ENCODE measurements around the gene TTLL8. TPM values are rescaled to one million over a fixed set of nuclear protein-coding genes. Genes with fewer than 3 reads are reported as not detected.

Gene TTLL8
- polyA plus RNA-seq, 1 experiment, result not detected

DNA sequence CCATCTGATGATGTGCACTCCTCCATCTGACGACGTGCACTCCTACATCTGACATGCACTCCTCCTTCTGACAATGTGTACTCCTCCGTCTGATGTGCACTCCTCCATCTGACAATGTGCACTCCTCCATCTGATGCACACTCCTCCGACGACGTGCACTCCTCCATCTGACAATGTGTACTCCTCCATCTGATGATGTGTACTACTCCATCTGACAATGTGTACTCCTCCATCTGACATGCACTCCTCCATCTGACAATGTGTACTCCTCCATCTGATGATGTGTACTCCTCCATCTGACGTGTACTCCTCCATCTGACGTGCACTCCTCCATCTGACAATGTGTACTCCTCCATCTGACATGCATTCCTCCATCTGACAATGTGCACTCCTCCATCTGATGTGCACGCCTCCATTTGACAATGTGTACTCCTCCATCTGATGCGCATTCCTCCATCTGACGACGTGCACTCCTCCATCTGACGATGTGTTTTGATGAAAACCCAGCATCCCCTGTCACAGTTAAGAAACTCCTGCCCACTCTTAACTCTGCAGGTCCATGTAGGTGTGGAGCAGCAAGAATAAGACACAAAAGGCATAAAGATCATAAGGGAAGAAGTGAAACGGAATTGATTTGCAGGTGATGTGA is 35.8 kb downstream of the TTLL8 start:
- ChIA-PET POLR2A (no interaction called here), CTCF (no interaction called here)
- Histone ChIP-seq H3K27ac (ENCODE audit: low read depth, low read length) (no peak overlapping the region), H3K4me3 (ENCODE audit: low read depth, low read length) (no peak overlapping the region), H3K27me3 (ENCODE audit: control insufficient read depth, insufficient read depth, low read length) (peaks cover 19% of the 10 kb centered on the region), H3K9me3 (ENCODE audit: control insufficient read depth, insufficient read depth, low read length) (peaks cover 4% of the 10 kb centered on the region)
- DNase-seq (ENCODE audit: low read depth, low spot score), result no peak
- TF ChIP-seq, protein P1, sequence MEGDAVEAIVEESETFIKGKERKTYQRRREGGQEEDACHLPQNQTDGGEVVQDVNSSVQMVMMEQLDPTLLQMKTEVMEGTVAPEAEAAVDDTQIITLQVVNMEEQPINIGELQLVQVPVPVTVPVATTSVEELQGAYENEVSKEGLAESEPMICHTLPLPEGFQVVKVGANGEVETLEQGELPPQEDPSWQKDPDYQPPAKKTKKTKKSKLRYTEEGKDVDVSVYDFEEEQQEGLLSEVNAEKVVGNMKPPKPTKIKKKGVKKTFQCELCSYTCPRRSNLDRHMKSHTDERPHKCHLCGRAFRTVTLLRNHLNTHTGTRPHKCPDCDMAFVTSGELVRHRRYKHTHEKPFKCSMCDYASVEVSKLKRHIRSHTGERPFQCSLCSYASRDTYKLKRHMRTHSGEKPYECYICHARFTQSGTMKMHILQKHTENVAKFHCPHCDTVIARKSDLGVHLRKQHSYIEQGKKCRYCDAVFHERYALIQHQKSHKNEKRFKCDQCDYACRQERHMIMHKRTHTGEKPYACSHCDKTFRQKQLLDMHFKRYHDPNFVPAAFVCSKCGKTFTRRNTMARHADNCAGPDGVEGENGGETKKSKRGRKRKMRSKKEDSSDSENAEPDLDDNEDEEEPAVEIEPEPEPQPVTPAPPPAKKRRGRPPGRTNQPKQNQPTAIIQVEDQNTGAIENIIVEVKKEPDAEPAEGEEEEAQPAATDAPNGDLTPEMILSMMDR (IDR thresholded peaks at IDR 0.05; ENCODE audit: low read depth, low read length), result no peak

DNA sequence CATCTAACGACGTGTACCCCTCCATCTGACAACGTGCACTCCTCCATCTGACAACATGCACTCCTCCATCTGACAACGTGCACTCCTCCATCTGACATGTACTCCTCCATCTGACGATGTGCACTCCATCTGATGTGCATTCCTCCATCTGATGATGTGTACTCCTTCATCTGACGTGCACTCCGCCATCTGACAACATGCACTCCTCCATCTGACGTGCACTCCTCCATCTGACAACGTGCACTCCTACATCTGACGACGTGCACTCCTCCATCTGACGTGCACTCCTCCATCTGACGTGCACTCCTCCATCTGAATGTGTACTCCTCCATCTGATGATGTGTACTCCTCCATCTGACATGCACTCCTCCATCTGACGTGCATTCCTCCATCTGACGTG is 37.5 kb downstream of the TTLL8 start:
- peaks cover 4% of the 10 kb centered on the region for H3K9me3 ChIP-seq (ENCODE audit: control insufficient read depth, insufficient read depth, low read length)
- H3K27ac ChIP-seq (ENCODE audit: low read depth, low read length), result no peak overlapping the region
- CTCF ChIA-PET, result no interaction called here
- no peak overlapping the region for H3K4me3 ChIP-seq (ENCODE audit: low read depth, low read length)
- peaks cover 30% of the 10 kb centered on the region for H3K27me3 ChIP-seq (ENCODE audit: control insufficient read depth, insufficient read depth, low read length)
- no peak for DNase-seq (ENCODE audit: low read depth, low spot score)
- TF ChIP-seq, protein P1 (IDR thresholded peaks at IDR 0.05; ENCODE audit: low read depth, low read length), result no peak
- POLR2A ChIA-PET, result no interaction called here

DNA sequence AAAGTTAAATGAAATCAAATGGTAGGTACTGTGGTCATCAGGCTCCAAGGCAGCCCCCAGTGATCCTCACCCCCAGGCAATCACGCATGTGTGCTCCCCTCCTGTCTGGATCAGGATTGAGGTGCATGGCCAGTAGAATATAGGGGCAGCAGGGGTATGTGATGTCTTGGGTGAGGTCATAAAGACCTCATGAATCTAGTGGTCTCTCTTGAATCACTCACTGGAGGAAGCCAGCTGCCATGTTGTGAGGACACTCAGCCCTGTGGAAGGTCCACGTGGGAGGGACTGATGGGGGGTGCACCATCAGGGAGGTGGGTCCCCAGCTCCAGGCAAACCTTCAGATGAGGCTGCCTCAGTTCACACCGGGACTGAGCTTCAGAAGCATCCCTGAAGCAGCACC is 38.8 kb downstream of the TTLL8 start:
- CTCF ChIA-PET, result interaction anchor here (1.0 kb wide), 1 partner anchor 27 kb away, joined by 4 read pairs; no protein-coding TSS in a partner anchor
- no peak for DNase-seq (ENCODE audit: low read depth, low spot score)
- Histone ChIP-seq H3K4me3 (ENCODE audit: low read depth, low read length) (no peak overlapping the region), H3K9me3 (ENCODE audit: control insufficient read depth, insufficient read depth, low read length) (peaks cover 4% of the 10 kb centered on the region), H3K27me3 (ENCODE audit: control insufficient read depth, insufficient read depth, low read length) (peaks cover 33% of the 10 kb centered on the region), H3K27ac (ENCODE audit: low read depth, low read length) (no peak overlapping the region)
- TF ChIP-seq, protein P1 (IDR thresholded peaks at IDR 0.05; ENCODE audit: low read depth, low read length), result no peak
- POLR2A ChIA-PET, result no interaction called here

DNA sequence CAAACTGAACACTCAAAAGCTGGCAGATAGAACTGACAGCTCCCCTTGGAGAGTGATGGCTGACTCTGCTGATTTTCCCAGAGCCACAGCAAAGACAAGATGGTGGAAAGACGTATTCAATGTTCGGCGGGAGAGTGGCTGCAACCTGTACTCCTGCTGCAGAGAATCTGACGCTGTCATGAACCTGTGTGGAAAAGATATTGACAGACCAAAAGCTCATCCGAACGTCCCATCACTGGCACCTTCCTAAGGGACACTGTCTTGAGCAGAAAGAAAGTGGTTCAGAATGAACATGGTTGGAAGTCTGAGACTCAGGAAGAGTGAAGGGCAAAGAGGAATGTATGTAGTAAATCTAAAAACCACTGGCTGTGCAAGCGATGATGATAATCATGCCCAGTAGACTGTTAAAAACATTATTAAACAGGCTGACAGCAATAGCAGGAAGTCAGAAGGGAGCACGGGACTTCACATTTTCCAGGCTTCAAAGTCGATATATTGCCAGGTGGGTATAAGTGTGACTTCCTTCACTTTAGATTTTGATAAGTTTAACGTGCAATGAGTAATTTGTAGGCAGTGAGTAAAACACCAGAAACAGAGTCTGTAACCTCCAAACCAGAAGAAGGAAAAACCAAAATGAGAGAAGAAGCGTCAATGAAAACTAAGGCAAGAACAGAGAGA is 39.4 kb downstream of the TTLL8 start:
- no peak for DNase-seq (ENCODE audit: low read depth, low spot score)
- peaks cover 38% of the 10 kb centered on the region for H3K27me3 ChIP-seq (ENCODE audit: control insufficient read depth, insufficient read depth, low read length)
- CTCF ChIA-PET, result interaction anchor here (1.0 kb wide), 1 partner anchor 26 kb away, joined by 4 read pairs; no protein-coding TSS in a partner anchor

More for the DNA sequence above, 39.4 kb downstream of the TTLL8 start:
- TF ChIP-seq, protein P1 (IDR thresholded peaks at IDR 0.05; ENCODE audit: low read depth, low read length), result no peak
- peaks cover 4% of the 10 kb centered on the region for H3K9me3 ChIP-seq (ENCODE audit: control insufficient read depth, insufficient read depth, low read length)
- H3K27ac ChIP-seq (ENCODE audit: low read depth, low read length), result no peak overlapping the region
- no peak overlapping the region for H3K4me3 ChIP-seq (ENCODE audit: low read depth, low read length)
- POLR2A ChIA-PET, result interaction anchor here (0.6 kb wide), 1 partner anchor 23 kb away, joined by 3 read pairs; no protein-coding TSS in a partner anchor
